GM19035 (cell line): ENCODE results near the gene TPSB2.
"Not testable (repeated sequence)": the region's sequence is repeated elsewhere in the genome, so short reads cannot be mapped to it uniquely, and the experiment has no call there.

Experiments used
- ATAC-seq: cut with Tn5 transposase; IDR thresholded peaks from one replicate; pipeline ENCODE4 v1.9.1; 2021; ENCODE audit not compliant: unreplicated experiment

TPSB2 gene

GRCh38 chr16:1230084-1230470 is at the start of gene TPSB2:
Gene TPSB2 (minus strand): TSS chr16:1230184. CDS start chr16:1229951, 233 bp downstream.
- not testable (repeated sequence) for ATAC-seq

GRCh38 chr16:1279081-1279944 is 49.3 kb upstream of the TPSB2 start:
- ATAC-seq, result no peak

GRCh38 chr16:1278477-1278876 is 48.5 kb upstream of the TPSB2 start:
- ATAC-seq, result no peak

GRCh38 chr16:1277617-1278282 is 47.8 kb upstream of the TPSB2 start:
- ATAC-seq, result no peak

- ATAC-seq, result no peak
Measured at GRCh38 chr16:1277151-1277598, 47.2 kb upstream of the TPSB2 start.

- ATAC-seq, result no peak
Measured at GRCh38 chr16:1276580-1276878, 46.5 kb upstream of the TPSB2 start.

GRCh38 chr16:1275791-1276579 is 46.0 kb upstream of the TPSB2 start:
- ATAC-seq, result no peak

GRCh38 chr16:1274767-1275166 is 44.8 kb upstream of the TPSB2 start:
- no peak for ATAC-seq

GRCh38 chr16:1273816-1274215 is 43.8 kb upstream of the TPSB2 start:
- ATAC-seq, result no peak

- no peak for ATAC-seq
Measured at GRCh38 chr16:1272453-1273198, 42.6 kb upstream of the TPSB2 start.

- ATAC-seq, result not testable (repeated sequence)
Measured at GRCh38 chr16:1271724-1272413, 41.9 kb upstream of the TPSB2 start.

- ATAC-seq, result no peak
Measured at GRCh38 chr16:1271380-1271723, 41.4 kb upstream of the TPSB2 start.

- not testable (repeated sequence) for ATAC-seq
Measured at GRCh38 chr16:1269418-1269817, 39.4 kb upstream of the TPSB2 start.

GRCh38 chr16:1265826-1266225 is 35.8 kb upstream of the TPSB2 start:
- no peak for ATAC-seq

- ATAC-seq, result no peak
Measured at GRCh38 chr16:1265090-1265630, 35.2 kb upstream of the TPSB2 start.

GRCh38 chr16:1264345-1265089 is 34.5 kb upstream of the TPSB2 start:
- no peak for ATAC-seq

GRCh38 chr16:1263591-1264344 is 33.8 kb upstream of the TPSB2 start:
- no peak for ATAC-seq

- ATAC-seq, result no peak
Measured at GRCh38 chr16:1262846-1263221, 32.9 kb upstream of the TPSB2 start.
